Measurements from ENCODE around the gene KLHL4. TPM values are rescaled to one million over a fixed set of nuclear protein-coding genes. Genes with fewer than 3 reads are reported as not detected.
A peak's percentile ranks its signal among the peaks of the same experiment; 100 is the strongest.
"Not testable (repeated sequence)": the region's sequence is repeated elsewhere in the genome, so short reads cannot be mapped to it uniquely, and the experiment has no call there.

KLHL4 gene, protein sequence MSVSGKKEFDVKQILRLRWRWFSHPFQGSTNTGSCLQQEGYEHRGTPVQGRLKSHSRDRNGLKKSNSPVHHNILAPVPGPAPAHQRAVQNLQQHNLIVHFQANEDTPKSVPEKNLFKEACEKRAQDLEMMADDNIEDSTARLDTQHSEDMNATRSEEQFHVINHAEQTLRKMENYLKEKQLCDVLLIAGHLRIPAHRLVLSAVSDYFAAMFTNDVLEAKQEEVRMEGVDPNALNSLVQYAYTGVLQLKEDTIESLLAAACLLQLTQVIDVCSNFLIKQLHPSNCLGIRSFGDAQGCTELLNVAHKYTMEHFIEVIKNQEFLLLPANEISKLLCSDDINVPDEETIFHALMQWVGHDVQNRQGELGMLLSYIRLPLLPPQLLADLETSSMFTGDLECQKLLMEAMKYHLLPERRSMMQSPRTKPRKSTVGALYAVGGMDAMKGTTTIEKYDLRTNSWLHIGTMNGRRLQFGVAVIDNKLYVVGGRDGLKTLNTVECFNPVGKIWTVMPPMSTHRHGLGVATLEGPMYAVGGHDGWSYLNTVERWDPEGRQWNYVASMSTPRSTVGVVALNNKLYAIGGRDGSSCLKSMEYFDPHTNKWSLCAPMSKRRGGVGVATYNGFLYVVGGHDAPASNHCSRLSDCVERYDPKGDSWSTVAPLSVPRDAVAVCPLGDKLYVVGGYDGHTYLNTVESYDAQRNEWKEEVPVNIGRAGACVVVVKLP
- polyA plus RNA-seq (2014; cell fraction: cytosol; rRNA removed), result not detected in 2 replicates
- polyA plus RNA-seq (2014; cell fraction: nucleus; rRNA removed), result not detected in 2 replicates

DNA sequence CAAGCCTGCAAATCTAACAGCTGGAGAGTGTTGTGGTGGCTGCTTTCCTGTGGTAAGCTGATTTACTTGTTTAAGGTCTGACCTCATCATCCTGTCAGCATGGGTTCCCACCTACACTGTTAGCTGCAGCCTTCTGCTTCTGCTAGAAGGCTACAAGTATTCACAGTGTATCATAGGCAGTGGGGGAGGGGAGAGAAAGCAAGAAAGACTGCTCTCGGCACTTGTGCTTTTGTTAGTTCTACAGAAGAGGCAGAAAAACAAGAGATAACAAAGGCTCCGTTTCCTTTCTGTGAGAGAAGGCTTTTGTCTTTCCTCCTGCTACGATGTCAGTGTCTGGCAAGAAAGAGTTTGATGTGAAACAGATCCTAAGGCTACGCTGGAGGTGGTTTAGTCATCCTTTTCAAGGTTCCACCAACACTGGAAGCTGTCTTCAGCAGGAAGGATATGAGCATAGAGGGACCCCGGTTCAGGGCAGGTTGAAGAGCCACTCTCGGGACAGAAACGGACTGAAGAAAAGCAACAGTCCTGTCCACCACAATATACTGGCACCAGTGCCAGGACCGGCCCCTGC lies at the start of gene KLHL4:
KLHL4 (plus strand) TSS at position 232 of the 571 bp plus-strand sequence; CDS start at position 324, 92 bp downstream.
- DNase-seq (ENCODE audit: low spot score), result peak; percentile 1

DNA sequence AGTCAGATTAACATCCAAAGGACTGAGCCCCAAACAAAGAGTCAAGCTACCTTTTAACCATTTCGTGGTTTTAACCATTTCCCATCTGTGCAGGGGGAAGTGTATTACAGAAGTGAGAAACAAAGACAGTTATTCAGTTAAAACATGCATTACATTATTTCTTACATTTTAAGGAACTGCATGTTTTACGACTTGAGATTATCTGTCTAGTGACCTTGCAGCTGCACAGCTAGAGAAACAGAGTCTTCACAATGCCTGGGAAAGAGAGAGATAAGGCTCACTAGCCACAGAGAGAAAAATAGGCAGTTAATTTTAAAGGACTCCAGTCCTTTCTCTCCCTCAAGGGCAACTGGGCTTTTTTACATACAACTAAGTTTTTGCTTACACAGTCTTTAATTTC lies 48.7 kb upstream of the KLHL4 start:
- DNase-seq (ENCODE audit: low spot score), result no peak

DNA sequence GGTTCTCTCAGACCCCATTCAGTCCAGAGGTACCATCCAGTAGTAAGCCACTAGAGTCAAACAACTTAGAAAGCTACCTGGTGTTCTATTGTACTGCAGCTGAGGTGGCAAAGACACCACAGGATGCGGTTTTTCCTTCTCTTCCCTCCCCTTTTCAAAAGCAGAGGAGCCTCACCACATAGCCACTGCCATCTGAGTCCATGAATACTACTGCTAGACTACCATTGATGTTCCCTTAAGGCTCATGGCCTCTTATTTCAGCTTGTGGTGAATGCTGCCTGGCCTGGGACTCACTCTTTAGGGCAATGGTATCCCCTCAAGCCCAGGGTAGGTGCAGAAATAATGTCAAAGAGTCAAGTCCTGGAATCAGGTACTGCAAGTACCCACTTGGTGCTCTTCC lies 41.8 kb upstream of the KLHL4 start:
- DNase-seq (ENCODE audit: low spot score), result no peak

DNA sequence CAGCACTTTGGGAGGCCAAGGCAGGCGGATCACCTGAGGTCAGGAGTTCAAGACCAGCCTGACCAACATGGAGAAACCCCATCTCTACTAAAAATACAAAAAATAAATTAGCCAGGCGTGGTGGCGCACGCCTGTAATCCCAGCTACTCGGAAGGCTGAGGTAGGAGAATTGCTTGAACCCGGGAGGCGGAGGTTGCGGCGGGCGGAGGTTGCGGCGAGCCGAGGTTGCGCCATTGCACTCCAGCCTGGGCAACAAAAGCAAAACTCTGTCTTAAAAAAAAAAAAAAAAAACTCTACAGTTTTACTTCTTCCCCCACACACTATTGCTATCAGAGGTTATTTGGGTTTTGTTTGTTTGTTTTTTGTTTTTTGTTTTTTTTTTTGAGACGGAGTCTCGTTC lies 38.9 kb upstream of the KLHL4 start:
- not testable (repeated sequence) for DNase-seq (ENCODE audit: low spot score)

DNA sequence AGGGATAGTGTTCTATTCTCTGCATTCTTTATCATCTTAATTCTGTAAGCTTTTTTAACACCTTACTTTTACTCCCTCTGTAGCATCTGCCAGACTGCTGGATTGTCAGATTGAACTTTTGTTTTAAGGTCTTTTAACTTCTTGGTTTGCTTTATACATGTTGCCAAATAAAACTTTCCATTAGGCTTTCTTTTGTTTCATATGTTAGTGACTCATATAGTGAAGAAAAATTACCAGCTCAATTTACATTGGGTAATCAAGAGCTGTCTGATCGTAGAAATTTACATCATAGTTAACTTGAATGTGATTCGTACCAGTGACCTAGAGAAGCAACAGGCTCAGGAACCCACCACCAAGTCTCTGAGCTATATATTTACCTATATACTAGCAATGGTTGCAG lies 28.5 kb upstream of the KLHL4 start:
- DNase-seq (ENCODE audit: low spot score), result no peak

DNA sequence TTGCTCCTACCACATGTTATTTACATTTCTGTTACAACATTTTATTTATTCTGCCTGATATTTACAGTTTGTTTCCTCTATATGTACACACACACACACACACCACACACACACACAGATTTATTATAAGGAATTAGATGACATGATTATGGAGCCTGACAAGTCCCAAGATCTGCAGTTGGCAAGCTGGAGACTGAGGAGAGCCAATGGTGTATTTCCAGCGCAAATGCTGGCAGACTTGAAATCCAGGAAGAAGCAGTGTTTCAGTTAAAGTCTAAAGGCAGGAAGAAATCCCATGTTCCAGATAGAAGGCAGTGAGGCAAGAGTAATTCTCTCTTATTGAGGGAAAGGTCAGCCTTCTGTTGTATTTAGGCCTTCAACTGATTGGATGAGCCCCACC lies 1.8 kb upstream of the KLHL4 start:
- DNase-seq (ENCODE audit: low spot score), result no peak

DNA sequence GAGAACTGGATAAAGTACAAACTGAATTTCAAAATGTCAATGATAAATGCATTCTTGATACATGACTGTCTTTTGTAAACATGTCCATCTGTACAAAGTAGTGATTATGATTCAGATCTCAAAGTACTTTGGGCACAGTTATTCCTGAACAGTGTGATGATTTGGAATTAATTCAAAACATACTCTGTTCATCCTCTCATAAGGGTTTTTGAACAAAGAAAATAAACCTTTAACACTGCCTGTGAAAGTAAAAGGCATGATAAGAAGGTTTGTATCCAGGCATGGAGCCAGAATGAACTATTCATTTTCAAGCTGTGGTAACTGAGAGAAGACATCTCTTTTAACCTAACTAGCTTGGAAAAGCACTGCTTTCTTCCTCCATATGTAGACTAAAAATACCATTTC lies 883 bp upstream of the KLHL4 start:
- no peak for DNase-seq (ENCODE audit: low spot score)

DNA sequence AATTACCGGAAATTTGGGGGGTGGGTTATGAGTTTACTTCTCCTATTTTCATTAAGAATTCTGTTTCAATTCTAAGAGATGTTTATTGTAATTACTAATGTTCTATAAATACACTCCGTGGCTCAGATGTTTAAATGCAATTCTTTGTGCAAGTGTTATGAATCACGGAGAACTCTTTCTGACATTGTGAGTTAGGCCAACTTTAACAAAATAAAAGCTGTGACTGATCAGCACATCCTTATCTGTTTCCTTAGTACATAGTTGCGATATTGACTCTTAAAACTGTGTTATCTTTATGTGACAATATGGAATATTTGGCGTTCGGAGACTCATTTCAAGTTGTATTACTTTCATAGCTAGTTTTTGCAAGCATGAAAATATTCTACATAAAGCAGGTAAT lies 902 bp downstream of the KLHL4 start:
- DNase-seq (ENCODE audit: low spot score), result no peak

DNA sequence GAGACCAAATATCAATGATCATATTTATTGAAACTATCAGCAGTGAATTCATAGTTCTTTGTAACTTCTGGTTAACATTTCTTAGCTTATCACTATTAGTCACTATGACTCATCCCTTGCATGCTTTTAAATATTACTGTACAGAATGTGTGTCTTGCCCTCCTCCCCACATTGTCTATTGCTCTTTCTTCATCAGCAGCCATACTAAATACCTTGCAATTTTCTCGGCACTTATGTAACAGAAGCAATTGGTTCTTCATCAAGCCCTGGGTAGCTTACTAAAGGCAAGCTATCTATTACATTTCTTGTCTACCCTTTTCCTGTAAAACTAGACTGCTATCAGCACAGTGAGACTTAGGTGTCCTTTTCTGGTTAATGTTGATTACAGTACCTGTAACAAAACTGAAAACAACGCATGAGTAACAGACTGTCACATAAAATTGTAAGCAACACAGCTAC lies 8.2 kb downstream of the KLHL4 start:
- DNase-seq (ENCODE audit: low spot score), result no peak

DNA sequence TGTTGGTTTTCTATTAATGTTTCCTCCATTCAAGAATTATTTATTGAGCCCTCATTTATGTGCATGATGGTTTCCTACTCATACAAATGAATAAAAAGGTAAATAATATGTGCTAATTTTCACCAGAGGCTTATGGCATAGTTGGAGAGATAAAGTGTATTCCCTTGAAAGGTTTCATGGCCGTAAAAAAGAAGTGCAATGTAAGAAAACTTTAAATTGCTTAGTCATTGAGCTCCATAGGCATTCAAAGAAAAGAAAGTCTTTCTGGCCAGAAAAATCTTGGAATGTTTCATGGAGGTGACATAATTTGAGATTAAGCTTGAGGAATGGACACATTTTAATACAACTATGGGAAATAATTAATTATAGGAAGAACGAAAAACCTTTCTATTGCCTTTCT lies 8.7 kb downstream of the KLHL4 start:
- DNase-seq (ENCODE audit: low spot score), result no peak

DNA sequence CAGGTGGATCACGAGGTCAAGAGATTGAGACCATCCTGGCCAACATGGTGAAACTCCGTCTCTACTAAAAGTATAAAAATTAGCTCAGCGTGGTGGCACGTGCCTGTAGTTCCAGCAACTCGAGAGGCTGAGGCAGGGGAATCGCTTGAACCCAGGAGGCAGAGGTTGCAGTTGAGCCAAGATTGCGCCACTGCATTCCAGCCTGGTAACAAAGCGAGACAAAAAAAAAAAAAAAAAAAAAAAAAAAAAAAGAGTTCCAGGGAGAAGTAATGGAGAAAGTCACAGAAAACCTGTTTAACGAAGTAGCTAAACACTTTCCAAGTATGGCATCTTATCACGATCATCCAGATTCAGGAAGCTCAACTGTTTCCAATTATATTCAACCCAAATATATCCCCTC lies 10.9 kb downstream of the KLHL4 start:
- no peak for DNase-seq (ENCODE audit: low spot score)

DNA sequence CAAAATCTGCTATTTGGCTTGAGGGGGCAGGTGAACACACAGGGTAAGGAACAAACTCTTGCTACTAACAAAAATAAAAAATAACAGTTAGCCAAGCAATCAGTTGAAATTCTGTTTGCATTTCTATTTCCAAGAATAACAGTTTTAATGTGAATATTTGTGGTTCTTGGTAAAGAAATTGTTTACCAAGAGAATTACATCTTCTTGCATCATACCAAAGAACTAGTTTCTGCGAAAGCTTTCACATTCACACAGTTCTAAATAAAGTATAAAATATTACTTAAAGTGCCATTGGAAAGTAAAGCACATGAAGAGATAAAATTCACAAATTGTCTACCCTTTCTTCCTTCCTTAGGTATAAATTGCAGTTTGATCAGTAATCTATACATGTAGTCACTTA lies 54.4 kb downstream of the KLHL4 start:
- DNase-seq (ENCODE audit: low spot score), result no peak

DNA sequence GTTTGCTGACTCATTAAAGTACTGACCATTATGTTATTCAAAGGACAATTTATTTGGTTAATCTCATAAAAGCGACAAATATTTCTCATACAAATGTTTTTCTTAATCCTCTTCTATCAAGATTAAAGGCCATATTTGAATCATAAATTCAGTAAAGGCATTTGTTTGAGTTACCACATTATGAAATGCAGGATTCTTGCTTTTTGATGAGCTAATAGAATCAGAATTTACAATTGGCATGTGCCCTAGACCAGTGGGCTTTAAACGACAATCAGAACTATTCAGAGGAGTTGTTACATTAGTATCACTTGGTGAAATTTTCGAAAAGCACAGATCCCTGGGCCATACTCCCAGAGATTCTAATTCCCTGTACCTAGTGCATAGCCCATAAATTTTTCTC lies 55.3 kb downstream of the KLHL4 start:
- no peak for DNase-seq (ENCODE audit: low spot score)

DNA sequence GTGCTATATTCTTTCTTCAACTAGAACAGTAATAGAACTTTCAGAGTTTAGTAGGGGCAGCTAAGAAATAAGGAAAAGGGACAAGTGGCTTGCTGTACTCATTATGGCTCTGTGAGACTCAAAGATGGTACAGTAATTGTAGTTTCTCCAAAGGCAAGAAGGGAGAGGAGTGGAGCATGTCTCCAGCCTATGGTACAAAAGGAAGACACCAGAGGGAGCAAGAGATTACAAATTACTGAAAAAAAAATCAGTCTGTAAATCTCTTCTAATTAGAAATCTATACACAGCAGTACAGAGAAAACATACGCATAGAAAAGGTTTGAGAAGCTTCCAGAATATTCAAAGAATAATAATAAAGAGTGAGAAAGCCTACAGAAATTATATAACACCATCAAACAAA lies 61.4 kb downstream of the KLHL4 start:
- DNase-seq (ENCODE audit: low spot score), result no peak

DNA sequence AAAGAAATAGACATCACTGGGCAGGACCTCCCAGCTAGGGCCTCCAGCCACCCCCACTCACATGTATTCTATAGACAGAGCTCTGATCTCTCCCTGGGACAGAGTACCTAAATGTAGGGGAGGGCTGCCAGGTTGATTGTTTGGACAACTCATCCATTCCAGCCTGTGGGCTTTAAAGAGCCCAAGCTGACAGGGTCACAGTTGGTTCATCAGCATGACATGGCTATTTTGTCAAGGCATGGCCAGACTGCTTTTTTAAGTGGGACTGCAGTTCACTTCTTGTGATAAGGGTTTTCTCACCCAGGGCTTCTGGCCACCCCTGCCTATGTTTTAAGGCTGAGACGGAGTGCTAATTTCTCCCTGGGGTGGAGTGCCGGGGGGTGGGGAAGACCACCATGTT lies 63.3 kb downstream of the KLHL4 start:
- no peak for DNase-seq (ENCODE audit: low spot score)

DNA sequence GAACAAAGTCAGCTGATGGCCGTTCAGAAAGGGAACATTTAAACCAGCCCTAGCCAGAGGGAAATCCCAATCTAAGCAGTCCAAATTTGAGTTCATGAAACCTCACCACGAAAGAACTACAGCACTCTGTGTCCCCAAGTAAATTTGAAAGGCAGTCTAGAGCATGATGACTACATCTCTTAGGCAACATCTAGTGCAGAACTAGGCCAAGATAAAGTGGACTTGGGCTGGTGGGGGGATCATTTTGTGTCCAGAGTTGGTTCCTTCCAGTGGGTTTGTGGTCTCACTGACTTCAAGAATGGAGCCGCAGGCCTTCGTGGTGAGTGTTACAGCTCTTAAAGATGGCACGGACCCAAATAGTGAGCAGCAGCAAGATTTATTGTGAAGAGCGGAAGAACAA lies 64.9 kb downstream of the KLHL4 start:
- DNase-seq (ENCODE audit: low spot score), result no peak

DNA sequence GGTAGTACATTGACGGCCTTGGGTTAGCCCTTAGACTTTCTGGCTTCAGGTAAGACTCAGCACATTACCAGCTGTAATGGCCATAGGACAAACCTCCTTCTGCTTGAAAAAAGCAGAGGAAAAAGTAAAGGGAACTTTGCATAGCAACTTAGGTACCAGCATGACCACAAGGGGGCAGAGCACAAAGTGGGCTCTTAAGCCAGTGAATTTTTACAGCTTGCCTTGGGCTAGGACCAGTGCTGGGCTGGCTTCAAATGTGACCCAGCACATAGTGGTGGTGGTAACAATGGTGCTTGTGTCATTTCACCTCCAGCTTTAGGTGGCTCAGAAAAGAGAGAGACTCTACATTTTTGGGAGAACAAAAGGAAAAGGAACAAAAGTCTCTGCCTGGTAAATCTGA lies 66.1 kb downstream of the KLHL4 start:
- DNase-seq (ENCODE audit: low spot score), result peak; percentile 1

DNA sequence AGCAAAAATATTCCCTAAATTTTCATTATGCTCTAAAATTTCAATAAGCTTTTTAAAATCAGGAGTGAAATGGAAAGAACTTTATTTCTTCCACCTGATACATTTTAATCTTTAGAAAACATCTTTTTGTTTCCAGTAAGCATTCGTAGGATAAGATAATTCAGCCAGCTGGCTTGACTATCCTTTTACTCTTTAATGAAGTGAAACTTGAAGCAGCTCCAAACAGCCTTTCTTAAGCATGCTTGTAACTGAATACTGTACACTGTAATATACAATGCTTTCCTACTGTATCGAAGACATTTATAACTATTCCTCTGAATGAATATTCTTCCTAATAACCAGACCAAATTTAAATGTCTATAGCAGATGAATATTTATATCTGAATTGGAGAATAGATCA lies 98.8 kb downstream of the KLHL4 start:
- no peak for DNase-seq (ENCODE audit: low spot score)

DNA sequence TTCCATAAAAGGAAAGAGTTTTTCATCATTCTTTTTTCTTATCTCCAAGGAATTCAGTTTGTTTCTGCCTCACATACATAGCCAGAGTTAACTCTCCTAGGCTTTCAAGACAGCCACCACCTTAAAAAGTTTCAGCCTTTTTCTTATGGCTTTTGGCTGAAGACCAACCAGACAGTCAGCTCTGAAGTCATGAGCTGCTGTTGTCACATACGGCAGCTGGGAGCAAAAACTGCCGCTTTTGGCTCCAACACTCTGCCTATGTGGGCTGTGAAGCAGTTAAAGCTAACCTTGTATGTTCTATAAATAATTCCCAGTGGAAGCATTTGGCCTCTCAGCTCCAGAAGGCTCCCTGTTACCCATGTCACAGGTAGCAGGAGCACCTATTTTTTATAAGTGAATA lies 104.1 kb downstream of the KLHL4 start:
- no peak for DNase-seq (ENCODE audit: low spot score)

DNA sequence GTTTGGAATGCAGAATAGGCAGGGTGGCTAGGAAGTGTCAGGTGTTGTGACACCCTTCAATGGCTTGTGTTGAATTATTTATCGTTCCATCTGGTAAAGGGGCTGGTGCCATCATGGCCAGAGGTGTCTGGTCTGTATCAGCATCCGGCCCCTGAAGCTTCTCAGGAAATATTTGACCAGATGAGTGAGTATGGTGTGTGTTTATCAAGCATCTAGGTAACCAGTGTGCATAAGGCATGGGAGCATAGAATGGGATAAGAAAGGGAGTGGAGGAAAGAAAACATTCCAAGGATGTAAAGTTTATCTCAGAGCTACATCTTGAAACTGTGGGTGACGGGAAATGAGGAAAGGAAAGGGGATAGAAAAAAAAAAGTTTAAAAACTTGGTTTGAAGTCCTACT lies 109.4 kb downstream of the KLHL4 start:
- DNase-seq (ENCODE audit: low spot score), result no peak

DNA sequence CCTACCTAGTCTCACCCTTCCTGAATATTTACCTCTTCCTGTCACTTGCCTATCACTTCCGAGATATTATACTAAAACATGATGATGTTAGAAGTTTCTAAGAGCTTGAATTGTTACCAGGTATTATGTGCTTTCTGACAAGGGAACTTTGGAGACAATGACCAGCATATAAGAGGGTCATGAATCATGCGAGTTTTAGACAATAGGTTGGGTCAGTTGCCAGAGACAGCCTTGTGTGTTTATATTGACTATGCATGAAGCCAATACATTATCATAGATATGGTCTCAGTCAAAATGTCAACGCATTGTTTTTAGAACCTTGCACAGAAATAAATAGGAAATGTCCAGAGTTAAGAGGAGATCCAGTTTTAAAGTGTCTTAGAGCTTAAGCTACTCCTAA lies 116.8 kb downstream of the KLHL4 start:
- DNase-seq (ENCODE audit: low spot score), result no peak

DNA sequence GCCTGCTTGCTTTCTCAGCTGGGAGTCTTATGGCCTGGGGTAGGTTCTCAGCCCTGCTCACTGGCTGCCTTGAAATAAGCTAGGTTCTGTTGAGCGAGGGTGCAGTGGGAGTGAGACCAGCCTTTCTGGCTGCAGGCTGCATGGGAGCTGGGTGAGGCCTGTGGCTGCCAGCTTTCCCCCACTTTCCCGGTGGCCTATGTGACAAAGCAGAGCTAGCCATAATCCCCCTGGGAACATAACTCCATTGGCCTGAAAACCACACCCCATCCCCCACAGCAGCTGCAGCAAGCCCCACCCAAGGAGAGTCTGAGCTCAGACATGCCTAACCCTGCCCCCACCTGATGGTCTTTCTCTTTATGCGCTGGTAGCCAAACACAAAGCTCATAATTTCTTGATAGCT lies 118.9 kb downstream of the KLHL4 start:
- DNase-seq (ENCODE audit: low spot score), result no peak

DNA sequence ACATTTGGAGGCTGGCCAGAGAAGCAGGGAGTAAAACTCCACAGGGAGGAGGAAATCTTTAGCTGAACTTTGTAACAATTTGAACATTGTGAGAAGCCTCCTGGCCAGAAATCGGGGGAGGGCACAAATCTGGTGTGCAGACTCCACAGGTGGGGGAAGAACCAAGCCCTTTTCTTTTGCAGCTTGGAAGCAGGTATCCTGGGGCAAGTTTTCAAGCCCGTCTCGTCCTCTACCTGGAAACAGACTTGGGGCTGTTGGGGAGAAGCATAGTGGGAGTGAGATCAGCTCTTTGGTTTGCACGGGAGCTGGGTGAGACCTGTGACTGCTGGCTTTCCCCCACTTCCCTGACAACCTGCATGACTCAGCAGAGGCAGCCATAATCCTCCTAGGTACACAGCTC lies 123.8 kb downstream of the KLHL4 start:
- DNase-seq (ENCODE audit: low spot score), result not testable (repeated sequence)

Measured in SK-N-DZ (cell line).